K562 (cell line): ENCODE data around the gene SUPT3H. TPM values are rescaled to one million over a fixed set of nuclear protein-coding genes. Genes with fewer than 3 reads are reported as not detected.

Experiments used
- ATAC-seq: fragments of 200-7000 bp; cut with Tn5 transposase; 3 replicates; pipeline ENCODE4 v1.9.1; 2020; ENCODE audit warnings: moderate library complexity
- BruUV-seq: library from RNA; stranded (reverse); fragments of 400-500 nt; replicated peaks from 2 replicates; lab custom pipeline; 2021; lab: Mats Ljungman, UMichigan
- CTCF ChIA-PET: fragments of 300-600 bp; formaldehyde crosslinking; extraction: SDS; loops from one replicate; lab custom pipeline; 2021; ENCODE audit warnings: low intra/inter-chr PET ratio; lab: Yijun Ruan, JAX
- POLR2A ChIA-PET: fragments of 300-600, 350-650 bp; sonication (Branson Sonifier 250); formaldehyde crosslinking; extraction: SDS; loops from one replicate; lab custom pipeline; 2021; ENCODE audit warnings: antibody characterized with exemption, inconsistent platforms; lab: Yijun Ruan, JAX
- DNase-seq, 4 experiments: peaks; one replicate each; pipeline versions ENCODE4 v3.0.0 to v3.0.0-alpha.2; 2011 to 2018; ENCODE audit warnings: low spot score in 3 of 4, mixed read lengths in 3 of 4; ENCODE audit errors: extremely low read depth in 1 of 4
- FAIRE-seq: peaks from 2 replicates; lab custom pipeline; 2011; peaks lifted over from hg19 to GRCh38; lab: Jason Lieb, UNC
- H2AFZ ChIP-seq: 2 replicates; pipeline ENCODE4 v1.6.0; 2011; ENCODE audit warnings: low read depth, low read length, control low read depth, inconsistent platforms
- H3K27ac ChIP-seq: fragments of 200-600 bp; 3 replicates; pipeline ENCODE4 v1.8.0; 2011; ENCODE audit warnings: low read depth, mild to moderate bottlenecking, control low read depth, inconsistent platforms, low read length, moderate library complexity, mixed read lengths; ENCODE audit errors: extremely low read depth
- H3K27me3 ChIP-seq, 2 experiments: fragments of 300-600 bp in 1 of 2; 2 replicates in 1 of 2; 3 replicates in 1 of 2; pipeline versions ENCODE4 v1.6.0 to v1.8.0; 2011; ENCODE audit warnings: inconsistent platforms in 2 of 2, low read length in 2 of 2, mild to moderate bottlenecking in 1 of 2, mixed read lengths in 1 of 2, moderate library complexity in 1 of 2; ENCODE audit not compliant: control insufficient read depth in 2 of 2, insufficient read depth in 2 of 2
- H3K36me3 ChIP-seq: fragments of 300-600 bp; 3 replicates; pipeline ENCODE4 v1.8.0; 2011; ENCODE audit warnings: mild to moderate bottlenecking, low read length, inconsistent platforms; ENCODE audit not compliant: control insufficient read depth, insufficient read depth
- H3K4me1 ChIP-seq, 2 experiments: fragments of 200-600 bp in 1 of 2; replicated peaks in 1 of 2; 2 replicates in 1 of 2; 3 replicates in 1 of 2; pipeline versions ENCODE4 v1.5.1 to v1.8.0; 2011; ENCODE audit warnings: inconsistent platforms in 2 of 2, low read length in 2 of 2, mild to moderate bottlenecking in 1 of 2, mixed read lengths in 1 of 2, moderate library complexity in 1 of 2; ENCODE audit not compliant: control insufficient read depth in 2 of 2, insufficient read depth in 2 of 2
- H3K4me2 ChIP-seq: 2 replicates; pipeline ENCODE4 v1.6.1; 2011; ENCODE audit warnings: low read length, control low read depth, inconsistent platforms, mixed read lengths; ENCODE audit not compliant: insufficient read depth
- H3K4me3 ChIP-seq: fragments of 200-600 bp; sonication (generic), shearing (Covaris generic); 2 replicates; pipeline ENCODE4 v1.5.1; 2016; ENCODE audit warnings: control low read depth, inconsistent platforms
- H3K79me2 ChIP-seq: fragments of 200-600 bp; 3 replicates; pipeline ENCODE4 v1.8.0; 2011; ENCODE audit warnings: low read length, inconsistent platforms; ENCODE audit not compliant: control insufficient read depth, insufficient read depth
- H3K9ac ChIP-seq, 2 experiments: 2 replicates each; pipeline versions ENCODE4 v1.6.0 to v1.6.1; 2011; ENCODE audit warnings: low read depth in 2 of 2, low read length in 2 of 2, control low read depth in 1 of 2, inconsistent platforms in 1 of 2, mild to moderate bottlenecking in 1 of 2, mixed read lengths in 1 of 2; ENCODE audit not compliant: insufficient read depth in 1 of 2
- H3K9me1 ChIP-seq: one replicate; pipeline ENCODE4 v1.6.0; 2011; ENCODE audit warnings: inconsistent platforms, mild to moderate bottlenecking, low read length, moderate library complexity; ENCODE audit not compliant: control insufficient read depth, insufficient read depth
- H3K9me3 ChIP-seq: replicated peaks from 2 replicates; pipeline ENCODE4 v1.5.1; 2011; ENCODE audit warnings: low read depth, low read length, inconsistent platforms; ENCODE audit not compliant: control insufficient read depth, insufficient read depth
- H4K20me1 ChIP-seq: replicated peaks from 2 replicates; pipeline ENCODE4 v1.6.1; 2011; ENCODE audit warnings: low read length, inconsistent platforms, mixed read lengths; ENCODE audit not compliant: control insufficient read depth, insufficient read depth
- FOXA1 ChIP-seq: fragments of 450-650 bp; IDR thresholded peaks from 2 replicates; pipeline ENCODE4 v1.6.1; 2016; ENCODE audit warnings: mild to moderate bottlenecking, borderline replicate concordance
- GATA2 ChIP-seq: sonication (generic); formaldehyde crosslinking; IDR thresholded peaks from 2 replicates; pipeline ENCODE4 v1.4.0; 2020; ENCODE audit warnings: mild to moderate bottlenecking, missing genetic modification reagents
- HNRNPUL1 ChIP-seq: fragments of 200-400 bp; formaldehyde crosslinking; IDR thresholded peaks from 2 replicates; pipeline ENCODE4 v1.6.1; 2017; ENCODE audit warnings: low read length
- IRF2 ChIP-seq: sonication (generic); formaldehyde crosslinking; IDR thresholded peaks from 2 replicates; pipeline ENCODE4 v1.8.1; 2022; ENCODE audit warnings: mild to moderate bottlenecking, missing genetic modification reagents
- MAFK ChIP-seq: IDR thresholded peaks from 2 replicates; pipeline ENCODE4 v1.6.1; 2011; ENCODE audit warnings: low read length, improper control_type of control experiment
- MCM2 ChIP-seq: fragments of 450-650 bp; IDR thresholded peaks from 2 replicates; pipeline ENCODE4 v1.6.1; 2017; ENCODE audit warnings: low read depth, mild to moderate bottlenecking
- NFRKB ChIP-seq: fragments of 450-650 bp; IDR thresholded peaks from 2 replicates; pipeline ENCODE4 v1.6.1; 2016; ENCODE audit warnings: low read depth
- NR3C1 ChIP-seq: sonication (generic); formaldehyde crosslinking; IDR thresholded peaks from 2 replicates; pipeline ENCODE4 v1.8.1; 2022; ENCODE audit warnings: missing genetic modification reagents
- PRDM10 ChIP-seq: fragments of 450-650 bp; IDR thresholded peaks from 2 replicates; pipeline ENCODE4 v1.6.1; 2018; ENCODE audit not compliant: partially characterized antibody
- RBM14 ChIP-seq: fragments of 200-400 bp; formaldehyde crosslinking; IDR thresholded peaks from 2 replicates; pipeline ENCODE4 v1.6.1; 2018; ENCODE audit warnings: low read depth, mild to moderate bottlenecking, low read length, moderate library complexity, borderline replicate concordance; ENCODE audit not compliant: insufficient read depth
- RBM15 ChIP-seq: fragments of 200-400 bp; formaldehyde crosslinking; IDR thresholded peaks from 2 replicates; pipeline ENCODE4 v1.6.1; 2018; ENCODE audit warnings: mild to moderate bottlenecking, low read length, moderate library complexity; ENCODE audit not compliant: insufficient read depth
- SP1 ChIP-seq: sonication (generic); formaldehyde crosslinking; IDR thresholded peaks from 2 replicates; pipeline ENCODE4 v1.8.1; 2022; ENCODE audit warnings: mild to moderate bottlenecking, missing genetic modification reagents
- ZNF174 ChIP-seq: fragments of 250-450 bp; sonication (Bioruptor Pico); IDR thresholded peaks from 2 replicates; pipeline ENCODE4 v1.4.0; 2020; ENCODE audit warnings: mild to moderate bottlenecking
- ZNF23 ChIP-seq: fragments of 250-450 bp; sonication (Bioruptor Pico); IDR thresholded peaks from 2 replicates; pipeline ENCODE4 v1.4.0; 2020; ENCODE audit warnings: mild to moderate bottlenecking
- ZNF696 ChIP-seq: fragments of 250-450 bp; sonication (Bioruptor Pico); conservative IDR thresholded peaks from 2 replicates; pipeline ENCODE4 v1.4.0; 2020; ENCODE audit warnings: mild to moderate bottlenecking, moderate library complexity
- in situ Hi-C: fragments of 300-500 bp; cut with MboI; formaldehyde crosslinking; loops from 4 replicates; pipeline ENCODE4 v1.15.0; 2018; ENCODE audit warnings: inconsistent platforms, mixed read lengths
- intact Hi-C: fragments of 100-400 bp; cut with micrococcal nuclease; formaldehyde crosslinking; loops from 2 replicates; pipeline ENCODE4 v1.14.2; 2022
- polyA plus RNA-seq, 8 experiments: library from polyadenylated mRNA; depleted of rRNA in 4 of 8; stranded (reverse) in 5 of 8; unstranded in 3 of 8; fragments of >200 nt; fragmentation: Nextera tagmentation in 2 of 8; fragmentation: Illumina TruSeq in 1 of 8; extraction: Ambion mirVana in 2 of 8; extraction: Trizol in 1 of 8; gene quantifications; 2 replicates each; pipeline versions ENCODE4 v1.2.1 to v1.2.3, GENCODE V29; 2011 to 2014; ENCODE audit warnings: inconsistent platforms in 1 of 8, missing spikeins in 1 of 8
- total RNA-seq, 7 experiments: library from RNA; depleted of rRNA in 6 of 7; stranded (reverse); fragments of >200 nt in 6 of 7; fragmentation: Illumina TruSeq in 2 of 7; extraction: Trizol in 2 of 7; gene quantifications; 2 replicates each; pipeline versions ENCODE4 v1.2.1 to v1.2.3, GENCODE V29; 2011 to 2021; ENCODE audit warnings: low replicate concordance in 1 of 7

Gene SUPT3H
- total and polyA plus RNA-seq, 9 of the 15 experiments (the other 6 are each of a cell fraction or from before 2014, with no cell fraction given), result 7.2 to 16.3 (median 11.9) TPM

GRCh38 chr6:45201484-45201883, 176.2 kb downstream of the SUPT3H start (continued):
- TF ChIP-seq RBM14 (no peak), NR3C1 (CRISPR knock-in tag) (no peak), MCM2 (no peak), IRF2 (CRISPR knock-in tag) (no peak), MAFK (no peak), SP1 (CRISPR knock-in tag) (no peak), ZNF696 (CRISPR knock-in tag) (no peak), ZNF174 (CRISPR knock-in tag) (no peak), RBM15 (no peak)

- Histone ChIP-seq H3K9me1 (no peaks in the 10 kb centered on the region), H3K9me3 (no peaks in the 10 kb centered on the region), H3K4me2 (no peak overlapping the region), H3K27me3 (no peaks in the 10 kb centered on the region), H4K20me1 (no peaks in the 10 kb centered on the region), H3K4me3 (no peak overlapping the region), H3K36me3 (no peaks in the 10 kb centered on the region), H3K27ac (no peak overlapping the region), H3K9ac (no peak overlapping the region), H2AFZ (no peak overlapping the region), H3K4me1 (no peaks in the 10 kb centered on the region), H3K79me2 (no peaks in the 10 kb centered on the region)
- in situ Hi-C loops, result no loop called here
- FAIRE-seq (no peak), ATAC-seq (no peak), DNase-seq (no peak)
- no TSS peak for BruUV-seq
- intact Hi-C loops, result no loop called here
- POLR2A ChIA-PET, result interaction anchor here (0.6 kb wide), 1 partner anchor 41 kb away, joined by 3 read pairs; no protein-coding TSS in a partner anchor
- CTCF ChIA-PET, result no interaction called here
- TF ChIP-seq GATA2 (no peak), ZNF23 (CRISPR knock-in tag) (no peak), FOXA1 (no peak), PRDM10 (no peak), HNRNPUL1 (no peak), NFRKB (no peak)
These were observed 177.2 kb downstream of the SUPT3H start for GRCh38 chr6:45200510-45200909.
